GM23338 (cell line): Measurements from ENCODE around the gene AFF2.

ENCODE experiments used
- CTCF ChIP-seq, 2 experiments: fragments of 200-600 bp in 1 of 2; sonication (generic) in 1 of 2; conservative IDR thresholded peaks; 2 replicates each; pipeline versions ENCODE4 v1.5.1 to v1.6.1; 2016 to 2017; ENCODE audit warnings: antibody characterized with exemption in 2 of 2, low read depth in 2 of 2, mild to moderate bottlenecking in 2 of 2, moderate library complexity in 1 of 2
- EZH2 ChIP-seq: fragments of 200-600 bp; sonication (generic); IDR thresholded peaks from one replicate; pipeline ENCODE4 v1.8.0; 2017; ENCODE audit warnings: antibody characterized with exemption, mild to moderate bottlenecking, low read depth; ENCODE audit not compliant: unreplicated experiment
- EZH2phosphoT487 ChIP-seq: fragments of 200-600 bp; sonication (generic); IDR thresholded peaks from one replicate; pipeline ENCODE4 v1.8.1; 2018; ENCODE audit warnings: antibody characterized with exemption; ENCODE audit not compliant: unreplicated experiment

GRCh38 chrX:148593146-148593545 is 92.7 kb downstream of the AFF2 start:
- TF ChIP-seq CTCF (conservative IDR thresholded peaks at IDR 0.05; ENCODE audit: low read depth in 2 of 2): no peak
- TF ChIP-seq EZH2: no peak
- no peak for TF ChIP-seq EZH2phosphoT487
